ENCODE data around the gene YARS1. TPM values are rescaled to one million over a fixed set of nuclear protein-coding genes. Genes with fewer than 3 reads are reported as not detected.
"Not testable (repeated sequence)": the region's sequence is repeated elsewhere in the genome, so short reads cannot be mapped to it uniquely, and the experiment has no call there.

Gene YARS1
- total RNA-seq, 1 experiment from 2014 or later = 94.4 TPM

DNA sequence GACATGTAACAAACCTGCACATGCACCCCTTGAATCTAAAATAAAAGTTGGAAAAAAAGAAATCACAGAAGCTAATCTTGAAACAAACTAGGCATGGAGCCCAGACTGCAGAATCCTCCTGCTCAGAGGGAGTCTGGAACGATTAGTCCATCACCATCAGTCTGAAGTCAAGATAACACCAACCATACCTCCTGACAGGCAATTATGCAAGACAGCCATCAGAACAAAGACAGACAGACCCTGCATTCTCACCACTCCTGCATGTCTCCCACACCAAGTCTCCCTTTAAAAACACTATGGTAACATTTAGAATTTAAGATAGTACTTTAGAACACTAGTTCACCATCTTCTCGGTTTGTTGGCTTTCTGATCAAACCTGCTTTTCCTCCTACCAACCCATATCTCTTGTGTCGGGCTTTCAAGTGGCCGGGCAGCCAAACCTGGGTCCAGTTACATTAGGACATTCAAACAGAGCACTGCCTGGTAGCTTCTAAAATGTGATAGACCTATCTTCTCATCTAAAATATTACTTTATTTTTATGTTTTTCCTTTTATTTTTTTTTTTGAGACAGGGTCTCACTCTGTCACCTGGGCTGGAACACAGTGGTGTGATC, 10.1 kb downstream of the YARS1 start:
- no peaks in the 10 kb centered on the region for H3K27me3 ChIP-seq (replicated peaks)
- peaks cover 74% of the 10 kb centered on the region for H3K36me3 ChIP-seq
- DNase-seq (ENCODE audit: low read depth in 1 of 2, low spot score in 2 of 2) = no peak
- no peak overlapping the region for H3K4me3 ChIP-seq
- no peaks in the 10 kb centered on the region for H3K4me1 ChIP-seq (replicated peaks)
- no peaks in the 10 kb centered on the region for H3K9me3 ChIP-seq (replicated peaks)
- H3K27ac ChIP-seq = no peak overlapping the region

GRCh38 chr1:32806290-32806689, 10.9 kb downstream of the YARS1 start:
- Histone ChIP-seq H3K27me3 (replicated peaks) (no peaks in the 10 kb centered on the region), H3K36me3 (peaks cover 79% of the 10 kb centered on the region), H3K9me3 (replicated peaks) (no peaks in the 10 kb centered on the region), H3K4me1 (replicated peaks) (peaks cover 4% of the 10 kb centered on the region), H3K27ac (no peak overlapping the region), H3K4me3 (no peak overlapping the region)
- DNase-seq (ENCODE audit: low read depth in 1 of 2, low spot score in 2 of 2) = no peak

GRCh38 chr1:32804460-32804859, 12.7 kb downstream of the YARS1 start:
- not testable (repeated sequence) for DNase-seq (ENCODE audit: low read depth in 1 of 2, low spot score in 2 of 2); H3K4me3 ChIP-seq; H3K27me3 ChIP-seq (replicated peaks); H3K27ac ChIP-seq; H3K9me3 ChIP-seq (replicated peaks)
- Histone ChIP-seq H3K36me3 (peaks cover 76% of the 10 kb centered on the region), H3K4me1 (replicated peaks) (peaks cover 20% of the 10 kb centered on the region)

GRCh38 chr1:32801096-32801715, 16.0 kb downstream of the YARS1 start:
- H3K27me3 ChIP-seq (replicated peaks) = no peaks in the 10 kb centered on the region
- H3K9me3 ChIP-seq (replicated peaks) = no peaks in the 10 kb centered on the region
- no peak overlapping the region for H3K4me3 ChIP-seq
- H3K36me3 ChIP-seq = peaks cover 61% of the 10 kb centered on the region
- peaks cover 48% of the 10 kb centered on the region for H3K4me1 ChIP-seq (replicated peaks)
- peak overlapping the region; percentile 36 for H3K27ac ChIP-seq
- peak; percentile 58 to 75 for DNase-seq (ENCODE audit: low read depth in 1 of 2, low spot score in 2 of 2)

DNA sequence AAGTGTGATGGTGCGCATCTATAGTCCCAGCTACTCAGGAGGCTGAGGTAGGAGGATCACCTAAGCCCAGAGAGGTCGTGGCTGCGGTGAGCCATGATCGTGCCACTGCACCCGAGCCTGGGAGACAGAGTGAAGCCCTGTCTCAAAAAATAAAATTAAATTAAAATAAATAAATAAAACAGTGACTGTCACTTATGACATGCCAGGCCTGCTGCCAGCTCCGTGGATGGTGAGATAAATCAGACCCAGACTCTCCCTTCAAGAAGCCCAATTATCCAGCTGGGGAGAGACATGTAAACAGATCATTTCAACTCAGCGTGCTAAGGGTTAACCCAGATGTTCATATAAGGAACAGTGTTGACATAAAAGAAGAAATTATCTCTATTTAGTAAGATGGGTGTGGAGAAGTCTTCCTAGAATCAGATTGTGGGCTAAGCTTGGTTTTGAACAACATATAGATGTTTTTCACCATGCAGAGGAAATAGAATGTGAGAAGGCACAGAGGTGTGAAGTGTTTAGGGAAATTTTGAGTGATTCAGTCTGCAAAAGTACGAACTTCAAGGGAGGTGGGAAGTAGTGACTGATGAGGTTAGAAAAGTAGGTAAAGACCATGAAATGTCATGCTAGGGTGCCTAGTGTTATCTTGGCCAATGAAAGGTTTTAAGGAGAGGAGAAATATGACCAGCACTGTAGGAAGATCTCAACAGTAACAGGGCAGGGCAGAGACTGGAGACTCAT, 18.3 kb downstream of the YARS1 start:
- peak overlapping the region; percentile 60 for H3K27ac ChIP-seq

GRCh38 chr1:32798191-32798590, 19.0 kb downstream of the YARS1 start:
- peak; percentile 61 to 88 for DNase-seq (ENCODE audit: low read depth in 1 of 2, low spot score in 2 of 2)
- Histone ChIP-seq H3K4me3 (no peak overlapping the region), H3K36me3 (peaks cover 72% of the 10 kb centered on the region), H3K27ac (peak overlapping the region; percentile 60), H3K9me3 (replicated peaks) (no peaks in the 10 kb centered on the region), H3K27me3 (replicated peaks) (no peaks in the 10 kb centered on the region), H3K4me1 (replicated peaks) (peaks cover 59% of the 10 kb centered on the region)

More for the DNA sequence above, 18.3 kb downstream of the YARS1 start:
- Histone ChIP-seq H3K4me3 (no peak overlapping the region), H3K4me1 (replicated peaks) (peaks cover 59% of the 10 kb centered on the region), H3K27me3 (replicated peaks) (no peaks in the 10 kb centered on the region), H3K36me3 (peaks cover 70% of the 10 kb centered on the region), H3K9me3 (replicated peaks) (no peaks in the 10 kb centered on the region)
- DNase-seq (ENCODE audit: low read depth in 1 of 2, low spot score in 2 of 2) = peak in 1 of 2 experiments; percentile 24

GRCh38 chr1:32797456-32797855, 19.7 kb downstream of the YARS1 start:
- Histone ChIP-seq H3K4me3 (no peak overlapping the region), H3K4me1 (replicated peaks) (peaks cover 59% of the 10 kb centered on the region), H3K27me3 (replicated peaks) (no peaks in the 10 kb centered on the region), H3K27ac (peak overlapping the region; percentile 60), H3K36me3 (peaks cover 69% of the 10 kb centered on the region), H3K9me3 (replicated peaks) (no peaks in the 10 kb centered on the region)
- DNase-seq (ENCODE audit: low read depth in 1 of 2, low spot score in 2 of 2) = peak in 1 of 2 experiments; percentile 18

DNA sequence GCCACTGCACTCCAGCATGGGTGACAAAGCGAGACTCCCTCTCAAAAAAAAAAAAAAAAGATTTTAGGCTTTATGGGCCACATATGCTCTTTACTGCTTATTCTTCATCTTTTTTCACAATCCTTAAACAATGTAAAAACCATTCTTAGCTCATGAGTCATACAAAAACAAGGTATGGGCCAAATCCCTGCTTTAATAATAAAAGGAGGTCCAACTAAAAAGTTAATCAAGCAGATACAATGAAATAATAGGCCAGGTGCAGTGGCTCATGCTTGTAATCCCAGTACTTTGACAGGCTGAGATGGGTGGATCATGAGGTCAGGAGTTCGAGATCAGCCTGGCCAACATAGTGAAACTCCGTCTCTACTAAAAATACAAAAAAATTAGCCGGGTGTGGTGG, 21.4 kb downstream of the YARS1 start:
- peaks cover 73% of the 10 kb centered on the region for H3K36me3 ChIP-seq
- not testable (repeated sequence) for H3K4me3 ChIP-seq; H3K9me3 ChIP-seq (replicated peaks); H3K27me3 ChIP-seq (replicated peaks); H3K27ac ChIP-seq
- DNase-seq (ENCODE audit: low read depth in 1 of 2, low spot score in 2 of 2) = peak in 1 of 2 experiments; percentile 57
- peaks cover 49% of the 10 kb centered on the region for H3K4me1 ChIP-seq (replicated peaks)

DNA sequence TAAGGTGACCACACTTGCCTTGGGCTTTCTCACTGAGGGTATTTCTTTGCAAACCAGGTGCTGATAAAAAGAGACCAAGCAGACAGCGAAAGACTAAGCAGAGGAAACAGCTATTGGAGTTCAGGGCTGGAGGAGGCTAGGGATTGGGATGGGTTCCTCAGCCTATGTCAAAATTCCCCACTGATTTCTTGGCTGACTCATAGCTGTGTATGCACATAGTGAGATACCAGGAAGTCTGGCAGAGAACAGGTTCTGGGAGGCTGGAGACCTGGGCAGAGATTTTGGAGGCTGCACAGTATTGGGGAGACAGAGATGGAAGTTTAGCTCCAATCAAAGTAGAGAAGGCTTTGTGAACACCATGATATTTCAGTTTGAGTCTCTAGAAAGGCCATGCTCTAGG, 25.3 kb downstream of the YARS1 start:
- no peak overlapping the region for H3K4me3 ChIP-seq
- H3K9me3 ChIP-seq (replicated peaks) = no peaks in the 10 kb centered on the region
- DNase-seq (ENCODE audit: low read depth in 1 of 2, low spot score in 2 of 2) = no peak
- H3K4me1 ChIP-seq (replicated peaks) = peaks cover 22% of the 10 kb centered on the region
- no peaks in the 10 kb centered on the region for H3K27me3 ChIP-seq (replicated peaks)
- no peak overlapping the region for H3K27ac ChIP-seq
- H3K36me3 ChIP-seq = peaks cover 84% of the 10 kb centered on the region

DNA sequence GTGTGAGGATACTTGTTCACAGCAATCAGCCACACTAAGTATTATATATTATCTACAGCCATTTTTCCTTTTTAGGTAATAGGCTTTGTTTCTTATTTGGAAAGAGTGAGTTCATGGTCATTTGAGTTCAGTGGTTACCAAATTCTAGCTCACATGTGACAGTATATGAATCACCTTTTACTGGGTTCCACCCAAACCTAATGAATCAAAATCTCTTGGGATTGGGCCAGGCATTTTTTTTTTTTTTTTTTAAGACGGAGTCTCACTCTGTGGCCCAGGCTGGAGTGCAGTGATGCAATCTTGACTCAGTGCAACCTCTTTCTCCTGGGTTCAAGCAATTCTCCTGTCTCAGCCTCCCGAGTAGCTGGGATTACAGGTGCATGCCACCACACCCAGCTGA, 27.8 kb downstream of the YARS1 start:
- not testable (repeated sequence) for H3K9me3 ChIP-seq (replicated peaks); H3K27me3 ChIP-seq (replicated peaks); H3K4me3 ChIP-seq; H3K4me1 ChIP-seq (replicated peaks); H3K27ac ChIP-seq
- peak in 1 of 2 experiments; percentile 36 for DNase-seq (ENCODE audit: low read depth in 1 of 2, low spot score in 2 of 2)
- H3K36me3 ChIP-seq = peaks cover 90% of the 10 kb centered on the region

GRCh38 chr1:32786856-32787255, 30.3 kb downstream of the YARS1 start:
- DNase-seq (ENCODE audit: low read depth in 1 of 2, low spot score in 2 of 2) = no peak
- H3K4me1 ChIP-seq (replicated peaks) = peaks cover 18% of the 10 kb centered on the region
- H3K36me3 ChIP-seq = peaks cover 90% of the 10 kb centered on the region
- H3K4me3 ChIP-seq = no peak overlapping the region
- H3K9me3 ChIP-seq (replicated peaks) = no peaks in the 10 kb centered on the region; the same call in 1 of the 2 replicates
- H3K27me3 ChIP-seq (replicated peaks) = no peaks in the 10 kb centered on the region
- no peak overlapping the region for H3K27ac ChIP-seq

GRCh38 chr1:32784817-32785216, 32.3 kb downstream of the YARS1 start:
- peaks cover 18% of the 10 kb centered on the region for H3K4me1 ChIP-seq (replicated peaks)
- peaks cover 95% of the 10 kb centered on the region for H3K36me3 ChIP-seq
- H3K27me3 ChIP-seq (replicated peaks) = no peaks in the 10 kb centered on the region
- no peaks in the 10 kb centered on the region; the same call in 1 of the 2 replicates for H3K9me3 ChIP-seq (replicated peaks)
- no peak overlapping the region for H3K27ac ChIP-seq
- no peak overlapping the region for H3K4me3 ChIP-seq
- no peak for DNase-seq (ENCODE audit: low read depth in 1 of 2, low spot score in 2 of 2)

- Histone ChIP-seq H3K27me3 (replicated peaks) (no peaks in the 10 kb centered on the region), H3K36me3 (peaks cover 95% of the 10 kb centered on the region), H3K9me3 (replicated peaks) (no peaks in the 10 kb centered on the region; the same call in 1 of the 2 replicates), H3K4me3 (no peak overlapping the region), H3K27ac (no peak overlapping the region), H3K4me1 (replicated peaks) (peaks cover 12% of the 10 kb centered on the region)
- DNase-seq (ENCODE audit: low read depth in 1 of 2, low spot score in 2 of 2) = no peak
These were observed 33.3 kb downstream of the YARS1 start for GRCh38 chr1:32783851-32784250.

GRCh38 chr1:32782086-32782485, 35.1 kb downstream of the YARS1 start:
- Histone ChIP-seq H3K9me3 (replicated peaks) (no peaks in the 10 kb centered on the region; the same call in 1 of the 2 replicates), H3K36me3 (peaks cover 95% of the 10 kb centered on the region), H3K4me1 (replicated peaks) (peaks cover 12% of the 10 kb centered on the region), H3K27me3 (replicated peaks) (no peaks in the 10 kb centered on the region), H3K27ac (no peak overlapping the region), H3K4me3 (no peak overlapping the region)
- DNase-seq (ENCODE audit: low read depth in 1 of 2, low spot score in 2 of 2) = no peak
